ENCODE measurements around the gene SPTBN1. TPM values are rescaled to one million over a fixed set of nuclear protein-coding genes. Genes with fewer than 3 reads are reported as not detected.
A peak's percentile ranks its signal among the peaks of the same experiment; 100 is the strongest.

SPTBN1 gene
- total RNA-seq, 1 donor from 2014 or later: 214 TPM

GRCh38 chr2:54704688-54705605, 248.8 kb downstream of the SPTBN1 start:
- no peak for DNase-seq (ENCODE audit: extremely low spot score, unreplicated experiment)
- TF ChIP-seq, protein P1, sequence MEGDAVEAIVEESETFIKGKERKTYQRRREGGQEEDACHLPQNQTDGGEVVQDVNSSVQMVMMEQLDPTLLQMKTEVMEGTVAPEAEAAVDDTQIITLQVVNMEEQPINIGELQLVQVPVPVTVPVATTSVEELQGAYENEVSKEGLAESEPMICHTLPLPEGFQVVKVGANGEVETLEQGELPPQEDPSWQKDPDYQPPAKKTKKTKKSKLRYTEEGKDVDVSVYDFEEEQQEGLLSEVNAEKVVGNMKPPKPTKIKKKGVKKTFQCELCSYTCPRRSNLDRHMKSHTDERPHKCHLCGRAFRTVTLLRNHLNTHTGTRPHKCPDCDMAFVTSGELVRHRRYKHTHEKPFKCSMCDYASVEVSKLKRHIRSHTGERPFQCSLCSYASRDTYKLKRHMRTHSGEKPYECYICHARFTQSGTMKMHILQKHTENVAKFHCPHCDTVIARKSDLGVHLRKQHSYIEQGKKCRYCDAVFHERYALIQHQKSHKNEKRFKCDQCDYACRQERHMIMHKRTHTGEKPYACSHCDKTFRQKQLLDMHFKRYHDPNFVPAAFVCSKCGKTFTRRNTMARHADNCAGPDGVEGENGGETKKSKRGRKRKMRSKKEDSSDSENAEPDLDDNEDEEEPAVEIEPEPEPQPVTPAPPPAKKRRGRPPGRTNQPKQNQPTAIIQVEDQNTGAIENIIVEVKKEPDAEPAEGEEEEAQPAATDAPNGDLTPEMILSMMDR (conservative IDR thresholded peaks at IDR 0.05): peak; percentile 84
- Mint-ChIP-seq H3K4me3 (no peak overlapping the region), H3K27ac (no peak overlapping the region), H3K4me1 (ENCODE audit: unreplicated experiment) (no peaks in the 10 kb centered on the region), H3K9me3 (no peaks in the 10 kb centered on the region), H3K27me3 (no peaks in the 10 kb centered on the region), H3K36me3 (no peaks in the 10 kb centered on the region)

DNA sequence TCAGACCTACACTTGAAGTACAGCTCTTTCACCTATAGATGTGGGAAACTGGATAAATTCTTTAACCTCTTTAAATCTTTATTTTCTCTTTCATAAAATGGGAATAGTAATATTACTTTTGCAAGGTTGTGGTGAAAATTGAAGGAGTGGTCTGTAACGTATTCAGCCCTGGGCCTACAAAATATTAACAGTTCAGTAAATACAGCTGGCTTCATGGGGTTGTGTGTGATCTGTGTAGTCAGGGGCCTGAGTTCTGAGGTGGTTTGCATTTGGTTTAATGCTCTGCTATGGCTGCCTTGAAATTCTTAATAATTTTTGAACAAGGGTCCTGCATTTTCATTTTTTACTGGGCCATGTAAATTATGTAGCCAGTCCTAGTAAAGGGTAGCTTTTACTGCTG, 250.5 kb downstream of the SPTBN1 start:
- Mint-ChIP-seq H3K4me1 (ENCODE audit: unreplicated experiment) (no peaks in the 10 kb centered on the region), H3K9me3 (no peaks in the 10 kb centered on the region), H3K36me3 (no peaks in the 10 kb centered on the region), H3K27ac (no peak overlapping the region), H3K27me3 (peaks cover 3% of the 10 kb centered on the region), H3K4me3 (no peak overlapping the region)
- DNase-seq (ENCODE audit: extremely low spot score, unreplicated experiment): no peak
- TF ChIP-seq, protein P1 (conservative IDR thresholded peaks at IDR 0.05): no peak

- Mint-ChIP-seq H3K27me3 (peaks cover 3% of the 10 kb centered on the region), H3K9me3 (no peaks in the 10 kb centered on the region), H3K27ac (no peak overlapping the region), H3K36me3 (no peaks in the 10 kb centered on the region), H3K4me3 (peak overlapping the region; percentile 49), H3K4me1 (ENCODE audit: unreplicated experiment) (no peaks in the 10 kb centered on the region)
- TF ChIP-seq, protein P1 (conservative IDR thresholded peaks at IDR 0.05): no peak
- DNase-seq (ENCODE audit: extremely low spot score, unreplicated experiment): no peak
These were observed 252.6 kb downstream of the SPTBN1 start for GRCh38 chr2:54708584-54709335.

DNA sequence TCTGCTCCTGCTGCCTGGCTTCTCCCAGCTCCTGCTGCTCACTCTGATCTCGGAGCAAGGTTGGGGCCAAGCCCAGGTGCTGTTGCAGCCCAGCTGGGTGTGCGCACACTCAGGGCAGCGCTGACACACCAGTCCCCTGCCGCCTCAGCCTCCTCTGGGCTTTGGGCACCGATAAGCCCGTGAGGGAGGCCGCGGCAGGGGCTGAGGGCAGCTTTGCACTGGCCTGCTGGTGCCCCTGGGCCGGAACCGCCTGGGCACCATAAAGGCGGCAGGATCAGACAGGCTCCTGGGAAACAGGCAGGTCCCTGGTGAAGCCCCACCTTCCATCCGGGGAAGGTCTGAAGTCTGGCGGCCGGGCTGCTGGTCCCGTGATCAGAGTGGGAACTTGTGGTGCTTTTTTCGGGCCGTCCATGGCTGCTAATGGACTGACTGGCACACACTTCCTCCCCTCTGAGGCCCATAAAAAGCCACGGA, 253.2 kb downstream of the SPTBN1 start:
- H3K4me1 Mint-ChIP-seq (ENCODE audit: unreplicated experiment): no peaks in the 10 kb centered on the region
- H3K4me3 Mint-ChIP-seq: peak overlapping the region; percentile 39
- TF ChIP-seq, protein P1 (conservative IDR thresholded peaks at IDR 0.05): no peak
- no peak overlapping the region for H3K27ac Mint-ChIP-seq
- H3K9me3 Mint-ChIP-seq: no peaks in the 10 kb centered on the region
- peaks cover 3% of the 10 kb centered on the region for H3K27me3 Mint-ChIP-seq
- no peak for DNase-seq (ENCODE audit: extremely low spot score, unreplicated experiment)
- H3K36me3 Mint-ChIP-seq: no peaks in the 10 kb centered on the region

GRCh38 chr2:54710216-54710615, 254.1 kb downstream of the SPTBN1 start:
- peak overlapping the region; percentile 60 for H3K4me3 Mint-ChIP-seq

More at GRCh38 chr2:54710216-54710615, 254.1 kb downstream of the SPTBN1 start:
- TF ChIP-seq, protein P1 (conservative IDR thresholded peaks at IDR 0.05): no peak
- Mint-ChIP-seq H3K27me3 (peaks cover 3% of the 10 kb centered on the region), H3K27ac (no peak overlapping the region), H3K9me3 (no peaks in the 10 kb centered on the region), H3K36me3 (no peaks in the 10 kb centered on the region), H3K4me1 (ENCODE audit: unreplicated experiment) (no peaks in the 10 kb centered on the region)
- DNase-seq (ENCODE audit: extremely low spot score, unreplicated experiment): no peak

Data from type B pancreatic cell (in vitro differentiated cells).